ENCODE data around the gene ANO10.

ANO10 gene

DNA sequence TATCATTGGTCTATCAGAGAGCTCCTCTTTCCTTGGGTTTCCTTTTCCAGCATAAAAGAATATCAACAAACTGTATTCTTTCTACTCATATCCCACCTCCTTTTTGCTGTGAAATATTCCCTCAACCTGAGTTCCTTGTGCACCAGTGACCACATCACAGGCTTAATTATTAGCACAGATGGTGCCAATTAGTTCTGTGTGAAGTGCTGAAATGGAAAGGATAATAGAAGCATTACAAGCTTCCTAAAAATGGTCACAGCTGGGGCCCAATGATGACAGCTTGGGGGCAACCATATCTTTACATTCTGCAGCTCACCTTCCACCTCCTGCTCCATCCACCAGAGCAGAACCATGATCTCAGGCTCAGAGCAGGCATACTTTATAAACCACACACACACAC is 84.6 kb downstream of the ANO10 start:
- TF ChIP-seq, protein P1, sequence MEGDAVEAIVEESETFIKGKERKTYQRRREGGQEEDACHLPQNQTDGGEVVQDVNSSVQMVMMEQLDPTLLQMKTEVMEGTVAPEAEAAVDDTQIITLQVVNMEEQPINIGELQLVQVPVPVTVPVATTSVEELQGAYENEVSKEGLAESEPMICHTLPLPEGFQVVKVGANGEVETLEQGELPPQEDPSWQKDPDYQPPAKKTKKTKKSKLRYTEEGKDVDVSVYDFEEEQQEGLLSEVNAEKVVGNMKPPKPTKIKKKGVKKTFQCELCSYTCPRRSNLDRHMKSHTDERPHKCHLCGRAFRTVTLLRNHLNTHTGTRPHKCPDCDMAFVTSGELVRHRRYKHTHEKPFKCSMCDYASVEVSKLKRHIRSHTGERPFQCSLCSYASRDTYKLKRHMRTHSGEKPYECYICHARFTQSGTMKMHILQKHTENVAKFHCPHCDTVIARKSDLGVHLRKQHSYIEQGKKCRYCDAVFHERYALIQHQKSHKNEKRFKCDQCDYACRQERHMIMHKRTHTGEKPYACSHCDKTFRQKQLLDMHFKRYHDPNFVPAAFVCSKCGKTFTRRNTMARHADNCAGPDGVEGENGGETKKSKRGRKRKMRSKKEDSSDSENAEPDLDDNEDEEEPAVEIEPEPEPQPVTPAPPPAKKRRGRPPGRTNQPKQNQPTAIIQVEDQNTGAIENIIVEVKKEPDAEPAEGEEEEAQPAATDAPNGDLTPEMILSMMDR (IDR thresholded peaks at IDR 0.05; ENCODE audit: low read depth, low read length): no peak
- H3K4me3 ChIP-seq (ENCODE audit: low read depth, low read length): no peak overlapping the region

DNA sequence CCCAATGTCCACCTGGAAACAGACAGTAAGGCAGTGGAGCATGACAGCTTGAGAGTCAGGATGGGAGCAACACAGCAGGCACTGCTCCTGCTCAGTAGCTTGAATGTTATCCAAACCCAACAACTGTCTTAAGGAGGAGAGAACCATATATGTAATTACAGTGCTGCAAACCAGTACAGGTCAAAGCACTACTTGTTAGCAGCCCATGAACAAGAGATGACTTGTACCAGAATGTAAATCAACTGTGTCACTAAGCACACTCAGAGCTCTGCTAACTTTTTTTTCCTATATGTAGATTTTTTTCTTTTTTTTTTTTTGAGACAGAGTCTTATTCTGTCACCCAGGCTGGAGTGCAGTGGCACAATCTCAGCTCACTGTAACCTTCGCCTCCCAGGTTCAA is 87.1 kb downstream of the ANO10 start:
- H3K4me3 ChIP-seq (ENCODE audit: low read depth, low read length): no peak overlapping the region
- TF ChIP-seq, protein P1 (IDR thresholded peaks at IDR 0.05; ENCODE audit: low read depth, low read length): no peak

DNA sequence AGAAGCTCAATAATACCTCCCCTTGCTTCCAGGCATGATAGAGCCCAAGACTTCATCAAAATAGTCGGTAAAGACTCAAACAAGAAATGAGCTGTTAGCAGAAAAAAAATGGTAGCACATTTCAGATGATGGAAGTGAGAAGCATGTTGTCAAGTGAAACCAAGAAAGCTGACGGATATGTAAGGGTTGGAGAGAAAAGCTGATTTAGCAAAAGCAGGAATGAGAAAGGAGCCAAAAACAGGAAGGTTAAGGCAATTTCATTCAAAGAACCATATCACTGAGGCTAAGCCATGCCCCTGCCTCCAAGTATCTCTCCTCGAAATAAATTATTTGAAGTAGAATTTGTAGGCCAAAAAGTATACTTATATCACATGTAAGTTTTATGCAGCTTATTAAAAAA is 88.8 kb downstream of the ANO10 start:
- H3K4me3 ChIP-seq (ENCODE audit: low read depth, low read length): no peak overlapping the region
- TF ChIP-seq, protein P1 (IDR thresholded peaks at IDR 0.05; ENCODE audit: low read depth, low read length): no peak

DNA sequence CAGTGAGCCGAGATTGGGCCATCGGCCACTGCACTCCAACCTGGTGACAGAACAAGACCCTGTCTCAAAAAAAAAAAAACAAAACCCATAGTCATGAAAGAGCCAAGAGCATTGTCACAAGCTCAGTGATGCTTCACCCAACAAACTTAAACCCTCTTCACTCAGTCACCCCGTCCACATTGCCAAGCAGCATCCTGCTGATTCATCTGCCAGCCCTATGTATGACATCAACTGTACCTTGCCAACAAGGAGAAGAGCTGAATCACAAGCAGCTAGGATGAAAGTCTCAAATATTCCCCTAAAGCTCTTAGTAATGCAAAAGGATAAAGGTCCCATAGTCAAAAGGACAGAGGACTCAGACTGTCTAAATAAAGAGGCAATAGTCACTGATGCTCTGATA is 90.0 kb downstream of the ANO10 start:
- H3K4me3 ChIP-seq (ENCODE audit: low read depth, low read length): no peak overlapping the region
- TF ChIP-seq, protein P1 (IDR thresholded peaks at IDR 0.05; ENCODE audit: low read depth, low read length): no peak

DNA sequence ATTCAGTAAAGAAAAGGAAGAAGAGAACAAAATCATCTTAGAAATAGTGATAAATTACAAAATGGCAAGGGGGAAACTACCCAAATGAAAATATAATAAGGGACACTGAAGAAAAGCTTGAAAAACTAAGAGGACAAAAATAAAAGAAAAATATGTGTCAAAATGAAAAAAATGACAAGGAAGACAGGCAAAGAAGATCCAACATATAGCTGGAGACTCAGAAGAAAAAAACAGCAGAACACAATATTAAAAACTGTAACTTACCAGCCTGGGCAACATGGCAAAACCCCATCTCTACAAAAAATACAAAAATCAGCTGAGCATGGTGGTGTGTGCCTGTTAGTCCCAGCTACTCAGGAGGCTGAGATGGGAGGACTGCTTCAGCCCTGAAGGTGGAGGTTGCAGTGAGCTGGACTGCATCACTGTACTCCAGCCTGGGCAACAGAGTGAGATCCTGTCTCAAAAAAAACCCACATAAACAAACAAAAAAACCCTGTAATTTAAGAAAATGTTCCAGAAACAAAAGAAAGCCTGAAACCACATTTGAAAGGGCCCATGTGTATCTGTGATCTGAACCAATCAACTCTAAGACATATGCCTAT is 93.2 kb downstream of the ANO10 start:
- H3K4me3 ChIP-seq (ENCODE audit: low read depth, low read length): no peak overlapping the region
- TF ChIP-seq, protein P1 (IDR thresholded peaks at IDR 0.05; ENCODE audit: low read depth, low read length): no peak

DNA sequence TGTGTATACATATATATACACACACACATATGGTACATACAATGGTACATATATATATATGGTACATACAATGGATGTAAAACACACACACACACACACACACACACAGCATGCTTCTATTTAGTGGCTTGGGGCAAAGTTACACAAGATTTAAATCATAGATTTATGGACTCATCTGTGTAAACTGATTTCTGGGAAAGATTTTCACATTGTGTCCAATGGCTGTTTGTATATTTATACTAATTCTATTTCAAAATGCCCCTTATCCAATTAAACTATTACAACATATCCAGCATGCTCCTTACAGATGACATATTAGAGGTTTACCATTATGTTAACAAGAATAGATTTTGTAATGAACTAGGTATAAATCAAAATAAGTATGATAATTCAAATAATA is 94.9 kb downstream of the ANO10 start:
- TF ChIP-seq, protein P1 (IDR thresholded peaks at IDR 0.05; ENCODE audit: low read depth, low read length): no peak
- H3K4me3 ChIP-seq (ENCODE audit: low read depth, low read length): no peak overlapping the region

DNA sequence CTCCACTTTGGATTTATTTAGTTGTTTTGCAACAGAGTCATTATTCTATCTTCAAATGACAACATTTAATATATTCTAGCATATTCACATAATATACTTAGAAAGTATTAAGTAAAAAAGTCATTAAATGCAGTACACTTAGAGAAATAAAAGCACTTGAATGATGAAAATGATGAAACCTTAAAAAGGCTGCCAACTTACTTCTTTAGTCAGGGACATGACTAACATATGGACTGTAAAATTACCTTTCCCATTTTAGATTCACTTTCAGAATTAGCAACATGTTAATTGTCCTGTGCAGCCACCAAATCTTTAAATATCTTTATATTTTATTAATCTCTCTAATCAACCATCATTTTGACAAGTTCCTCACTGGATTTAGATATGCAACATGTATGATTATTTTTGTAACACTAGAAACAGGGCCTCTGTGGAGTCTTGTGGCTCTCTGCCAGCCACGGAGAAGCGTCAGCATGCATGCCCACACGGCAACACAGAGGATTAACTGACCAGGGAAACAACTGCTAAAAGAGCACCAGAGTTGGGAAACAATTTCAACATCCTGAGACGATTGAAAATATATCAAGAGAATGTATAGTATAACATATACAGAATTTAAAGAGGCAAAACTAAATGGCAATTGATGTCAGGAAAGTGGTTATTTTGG is 95.7 kb downstream of the ANO10 start:
- TF ChIP-seq, protein P1 (IDR thresholded peaks at IDR 0.05; ENCODE audit: low read depth, low read length): no peak
- no peak overlapping the region for H3K4me3 ChIP-seq (ENCODE audit: low read depth, low read length)
